HepG2 (cell line): ENCODE results near the gene KCND3. TPM values are rescaled to one million over a fixed set of nuclear protein-coding genes. Genes with fewer than 3 reads are reported as not detected.

Experiments used
- ATAC-seq: fragments of 200-7000 bp; cut with Tn5 transposase; 3 replicates; pipeline ENCODE4 v1.9.1; 2020; ENCODE audit warnings: mild to moderate bottlenecking, moderate library complexity
- BruUV-seq: library from RNA; stranded (reverse); fragments of 400-500 nt; replicated peaks from 2 replicates; lab custom pipeline; 2021; lab: Mats Ljungman, UMichigan
- CTCF ChIA-PET: fragments of 300-600 bp; formaldehyde crosslinking; extraction: SDS; loops from one replicate; lab custom pipeline; 2021; ENCODE audit warnings: low total read pairs, inconsistent platforms, low intra/inter-chr PET ratio; lab: Yijun Ruan, JAX
- POLR2A ChIA-PET: fragments of 350-600 bp; sonication (Branson Sonifier 250); formaldehyde crosslinking; loops from one replicate; lab custom pipeline; 2020; ENCODE audit warnings: antibody characterized with exemption, inconsistent platforms; lab: Yijun Ruan, JAX
- DNase-seq: peaks from one replicate; pipeline ENCODE4 v3.0.0-alpha.2; 2015; ENCODE audit warnings: low spot score
- FAIRE-seq: peaks from 3 replicates; lab custom pipeline; 2011; peaks lifted over from hg19 to GRCh38; lab: Jason Lieb, UNC
- H2AFZ ChIP-seq: one replicate; pipeline ENCODE4 v1.6.1; 2011; ENCODE audit warnings: low read length, inconsistent platforms
- H3K27ac ChIP-seq: fragments of 300-600 bp; 3 replicates; pipeline ENCODE4 v1.8.0; 2011; ENCODE audit warnings: mixed run types, mild to moderate bottlenecking, mixed read lengths, low read length, inconsistent platforms; ENCODE audit not compliant: insufficient read depth; ENCODE audit errors: extremely low read length
- H3K27me3 ChIP-seq, 2 experiments: fragments of 200-600 bp in 1 of 2; 2 replicates in 1 of 2; 3 replicates in 1 of 2; pipeline versions ENCODE4 v1.6.0 to v1.8.0; 2011; ENCODE audit warnings: low read length in 2 of 2, mild to moderate bottlenecking in 2 of 2, moderate library complexity in 2 of 2, inconsistent platforms in 1 of 2; ENCODE audit not compliant: insufficient read depth in 2 of 2, control insufficient read depth in 1 of 2
- H3K36me3 ChIP-seq, 2 experiments: fragments of 200-600 bp in 1 of 2; replicated peaks in 1 of 2; 2 replicates in 1 of 2; 3 replicates in 1 of 2; pipeline versions ENCODE4 v1.5.1 to v1.8.0; 2011; ENCODE audit warnings: low read length in 2 of 2, inconsistent platforms in 1 of 2; ENCODE audit not compliant: insufficient read depth in 2 of 2, control insufficient read depth in 1 of 2
- H3K4me1 ChIP-seq: 2 replicates; pipeline ENCODE4 v1.5.1; 2012; ENCODE audit warnings: low read length, inconsistent platforms; ENCODE audit not compliant: insufficient read depth
- H3K4me2 ChIP-seq: 2 replicates; pipeline ENCODE4 v1.6.0; 2011; ENCODE audit warnings: low read depth, low read length, inconsistent platforms
- H3K4me3 ChIP-seq, 3 experiments: fragments of 200-600 bp in 1 of 3; sonication (generic), shearing (Covaris generic) in 1 of 3; replicated peaks in 1 of 3; 2 replicates each; pipeline ENCODE4 v1.5.1; 2011 to 2016; ENCODE audit warnings: low read length in 3 of 3, inconsistent platforms in 2 of 3, low read depth in 2 of 3, mild to moderate bottlenecking in 2 of 3, control low read depth in 1 of 3, mixed read lengths in 1 of 3; ENCODE audit not compliant: insufficient read depth in 1 of 3
- H3K79me2 ChIP-seq: one replicate; pipeline ENCODE4 v1.6.1; 2011; ENCODE audit warnings: low read length, inconsistent platforms; ENCODE audit not compliant: insufficient read depth
- H3K9ac ChIP-seq: 2 replicates; pipeline ENCODE4 v1.6.0; 2011; ENCODE audit warnings: mild to moderate bottlenecking, low read depth, low read length, inconsistent platforms; ENCODE audit not compliant: insufficient read depth
- H3K9me3 ChIP-seq: 2 replicates; pipeline ENCODE4 v1.5.1; 2012; ENCODE audit warnings: mild to moderate bottlenecking, low read length
- H4K20me1 ChIP-seq: 2 replicates; pipeline ENCODE4 v1.6.0; 2011; ENCODE audit warnings: inconsistent platforms, mild to moderate bottlenecking, low read length, moderate library complexity; ENCODE audit not compliant: insufficient read depth
- GATAD1 ChIP-seq: IDR thresholded peaks from 2 replicates; pipeline ENCODE4 v1.6.1; 2016; ENCODE audit warnings: missing genetic modification reagents, missing compliant biosample characterization
- HMGXB3 ChIP-seq: sonication (generic); formaldehyde crosslinking; IDR thresholded peaks from 2 replicates; pipeline ENCODE4 v1.4.0; 2020; ENCODE audit warnings: missing genetic modification reagents, borderline replicate concordance
- HOXA3 ChIP-seq: sonication (generic); formaldehyde crosslinking; IDR thresholded peaks from 2 replicates; pipeline ENCODE4 v1.5.0; 2020; ENCODE audit warnings: missing genetic modification reagents
- HOXA5 ChIP-seq: sonication (generic); formaldehyde crosslinking; IDR thresholded peaks from 2 replicates; pipeline ENCODE4 v1.4.0; 2020; ENCODE audit warnings: missing genetic modification reagents
- MIER3 ChIP-seq: IDR thresholded peaks from 2 replicates; pipeline ENCODE4 v1.6.1; 2016; ENCODE audit warnings: missing compliant biosample characterization, borderline replicate concordance
- NFKB2 ChIP-seq: sonication (generic); formaldehyde crosslinking; IDR thresholded peaks from 2 replicates; pipeline ENCODE4 v1.4.0; 2020; ENCODE audit warnings: missing genetic modification reagents, borderline replicate concordance
- PAF1 ChIP-seq: IDR thresholded peaks from 2 replicates; pipeline ENCODE4 v1.6.1; 2016; ENCODE audit warnings: missing genetic modification reagents, missing compliant biosample characterization
- PLRG1 ChIP-seq: fragments of 450-650 bp; conservative IDR thresholded peaks from 2 replicates; pipeline ENCODE4 v1.6.1; 2016
- POLR2AphosphoS2 ChIP-seq: IDR thresholded peaks from 2 replicates; pipeline ENCODE4 v1.6.1; 2011; ENCODE audit warnings: low read depth, low read length, improper control_type of control experiment
- SMYD3 ChIP-seq: sonication (generic); formaldehyde crosslinking; IDR thresholded peaks from 2 replicates; pipeline ENCODE4 v1.8.1; 2023; ENCODE audit warnings: mild to moderate bottlenecking, missing genetic modification reagents
- SP5 ChIP-seq: IDR thresholded peaks from 2 replicates; pipeline ENCODE4 v1.6.1; 2016; ENCODE audit warnings: low read depth, borderline replicate concordance
- ZFP41 ChIP-seq: sonication (generic); formaldehyde crosslinking; IDR thresholded peaks from 2 replicates; pipeline ENCODE4 v1.4.0; 2020; ENCODE audit warnings: mild to moderate bottlenecking, missing genetic modification reagents, borderline replicate concordance
- ZNF101 ChIP-seq: sonication (generic); formaldehyde crosslinking; IDR thresholded peaks from 2 replicates; pipeline ENCODE4 v1.4.0; 2020; ENCODE audit warnings: mild to moderate bottlenecking, low read depth, missing genetic modification reagents, borderline replicate concordance
- ZNF883 ChIP-seq: sonication (generic); formaldehyde crosslinking; IDR thresholded peaks from 2 replicates; pipeline ENCODE4 v1.5.1; 2020; ENCODE audit warnings: mild to moderate bottlenecking, missing genetic modification reagents; ENCODE audit errors: not compliant biosample characterization
- ZSCAN5A ChIP-seq: sonication (generic); formaldehyde crosslinking; IDR thresholded peaks from 2 replicates; pipeline ENCODE4 v1.8.0; 2022; ENCODE audit warnings: mild to moderate bottlenecking, missing genetic modification reagents, borderline replicate concordance
- WGBS: methylation state at CpG from one replicate; pipeline ENCODE4 v1.1.6; 2017; ENCODE audit warnings: low lambda C conversion rate; 5-methylcytosine and 5-hydroxymethylcytosine counted together
- in situ Hi-C: cut with HindIII; loops from 2 replicates; pipeline ENCODE4 v1.10.0; 2017; ENCODE audit warnings: low pct_unique_long_range_greater_than_20kb; ENCODE audit not compliant: extremely low pct_ligation_motif_present
- intact Hi-C: fragments of 100-400 bp; cut with micrococcal nuclease; formaldehyde crosslinking; loops from one replicate; pipeline ENCODE4 v1.10.0; 2022; ENCODE audit not compliant: unreplicated experiment
- polyA plus RNA-seq, 8 experiments: library from polyadenylated mRNA; depleted of rRNA in 3 of 8; stranded (reverse) in 7 of 8; unstranded in 1 of 8; fragments of >200 nt; fragmentation: Illumina TruSeq in 4 of 8; extraction: Trizol in 4 of 8; gene quantifications; 2 replicates each; pipeline versions ENCODE4 v1.2.1 to v1.2.3, GENCODE V29; 2011 to 2016; ENCODE audit warnings: low read depth in 4 of 8, missing spikeins in 1 of 8, mixed read lengths in 1 of 8; ENCODE audit not compliant: insufficient read depth in 1 of 8
- total RNA-seq, 5 experiments: library from RNA; depleted of rRNA; stranded (reverse); fragments of >200 nt; fragmentation: Illumina TruSeq; extraction: Trizol; gene quantifications; 2 replicates each; pipeline ENCODE4 v1.2.3, GENCODE V29; 2016; ENCODE audit warnings: low read depth in 1 of 5

Gene KCND3
- total and polyA plus RNA-seq, 2 of the 13 experiments (the other 11 are each of a cell fraction or from before 2014, with no cell fraction given), result 0.04 TPM; not detected in 1

- no peaks in the 10 kb centered on the region for H3K9me3 ChIP-seq
- FAIRE-seq, result no peak
- ATAC-seq, result no peak
- BruUV-seq, result no TSS peak
- no peak overlapping the region for H3K4me2 ChIP-seq
- intact Hi-C loops, result loop anchor here (10.0 kb wide), 1 partner anchor 57 kb away; no protein-coding TSS in a partner anchor
- no peaks in the 10 kb centered on the region for H3K4me1 ChIP-seq
- in situ Hi-C loops, result no loop called here
- no peaks in the 10 kb centered on the region for H3K36me3 ChIP-seq
- 29% methylated on average over 2 of the region's 2 CpGs for WGBS
- POLR2A ChIA-PET, result no interaction called here
- H3K79me2 ChIP-seq, result no peaks in the 10 kb centered on the region
- DNase-seq, result no peak
- no peak overlapping the region for H3K27ac ChIP-seq
- H2AFZ ChIP-seq, result no peak overlapping the region
- CTCF ChIA-PET, result no interaction called here
- no peak overlapping the region for H3K9ac ChIP-seq
- H3K4me3 ChIP-seq, result no peak overlapping the region
- H4K20me1 ChIP-seq, result no peaks in the 10 kb centered on the region
- H3K27me3 ChIP-seq, result no peaks in the 10 kb centered on the region
- TF ChIP-seq ZNF883 (CRISPR knock-in tag) (no peak), ZSCAN5A (CRISPR knock-in tag) (no peak), MIER3 (CRISPR knock-in tag) (no peak), SMYD3 (CRISPR knock-in tag) (no peak), SP5 (CRISPR knock-in tag) (no peak), PAF1 (CRISPR knock-in tag) (no peak), NFKB2 (no peak), ZNF101 (CRISPR knock-in tag) (no peak), HOXA3 (CRISPR knock-in tag) (no peak), HMGXB3 (CRISPR knock-in tag) (no peak), POLR2AphosphoS2 (no peak), ZFP41 (CRISPR knock-in tag) (no peak), GATAD1 (CRISPR knock-in tag) (no peak), PLRG1 (no peak), HOXA5 (no peak)
Observed at GRCh38 chr1:112001436-112001835, 12.0 kb upstream of the KCND3 start.
